ENCODE measurements around the gene CPD. TPM values are rescaled to one million over a fixed set of nuclear protein-coding genes. Genes with fewer than 3 reads are reported as not detected.
A peak's percentile ranks its signal among the peaks of the same experiment; 100 is the strongest.
"Not testable (repeated sequence)": the region's sequence is repeated elsewhere in the genome, so short reads cannot be mapped to it uniquely, and the experiment has no call there.

The CPD gene
- total RNA-seq = 107 TPM

GRCh38 chr17:30378825-30379302 is at the start of gene CPD:
Gene CPD, plus strand, starts transcription at chr17:30378927. Its CDS starts 54 bp downstream, at chr17:30378981.
- peak; percentile 98 for DNase-seq

GRCh38 chr17:30332057-30332542 is 46.6 kb upstream of the CPD start:
- DNase-seq = no peak

GRCh38 chr17:30333503-30334360 is 45.0 kb upstream of the CPD start, which contains the start of gene TMIGD1:
Gene TMIGD1, minus strand, starts transcription at chr17:30334057. Its CDS starts 1,924 bp downstream, at chr17:30332133.
- DNase-seq = no peak

DNA sequence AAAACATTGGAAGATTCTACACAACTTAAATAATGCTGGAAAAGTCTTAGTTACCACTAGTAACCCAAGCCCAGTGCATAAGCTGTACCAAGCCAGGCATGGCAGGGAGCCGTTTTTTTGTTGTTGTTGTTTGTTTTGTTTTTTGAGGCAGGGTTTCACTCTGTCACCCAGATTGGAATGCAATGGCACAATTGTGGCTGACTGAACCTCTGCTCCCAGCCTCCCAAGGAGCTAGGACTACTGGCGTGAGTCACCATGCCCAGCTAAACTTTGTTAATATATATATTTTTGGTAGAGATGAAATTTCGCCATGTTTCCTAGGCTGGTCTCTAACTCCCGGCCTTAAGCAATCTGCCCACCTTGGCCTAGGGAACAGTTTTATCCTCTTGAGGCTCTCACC is 44.3 kb upstream of the CPD start:
- no peak for DNase-seq

DNA sequence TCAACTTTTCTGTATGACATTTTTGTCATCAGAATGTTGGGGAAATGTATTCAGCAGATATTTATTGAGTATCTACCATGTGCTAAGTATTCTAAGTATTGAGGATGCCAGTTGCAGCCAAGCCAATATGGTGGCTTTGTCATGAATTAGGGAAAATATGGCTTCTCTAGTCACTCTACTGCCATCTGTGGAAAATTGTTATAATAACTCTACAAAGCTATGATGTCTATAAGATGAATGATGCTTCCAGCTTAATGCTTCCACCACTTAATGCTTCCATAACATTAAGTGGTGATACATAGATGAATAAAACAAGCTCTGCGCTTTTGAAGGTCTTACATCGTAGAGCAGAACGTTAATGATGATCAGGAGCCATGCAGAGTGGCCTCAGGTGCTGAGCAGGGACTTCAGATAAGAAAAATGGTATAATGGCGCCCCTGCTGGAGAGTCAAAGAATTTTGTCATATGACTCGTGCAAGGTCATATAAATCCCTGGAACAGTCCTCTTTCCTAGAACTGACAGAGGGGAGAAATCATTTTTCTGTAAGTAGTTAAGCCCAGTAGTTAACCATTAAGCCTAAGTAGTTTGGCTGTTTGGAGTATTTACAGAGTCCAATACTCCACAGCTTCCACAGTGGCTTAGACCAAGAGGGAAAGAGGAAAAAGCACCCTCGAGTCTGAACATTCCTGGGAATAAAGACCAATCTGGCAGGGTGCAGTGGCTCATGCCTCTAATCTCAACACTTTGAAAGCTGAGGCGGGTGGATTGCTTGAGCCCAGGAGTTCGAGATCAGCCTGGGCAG is 42.2 kb upstream of the CPD start:
- peak; percentile 22 for DNase-seq

DNA sequence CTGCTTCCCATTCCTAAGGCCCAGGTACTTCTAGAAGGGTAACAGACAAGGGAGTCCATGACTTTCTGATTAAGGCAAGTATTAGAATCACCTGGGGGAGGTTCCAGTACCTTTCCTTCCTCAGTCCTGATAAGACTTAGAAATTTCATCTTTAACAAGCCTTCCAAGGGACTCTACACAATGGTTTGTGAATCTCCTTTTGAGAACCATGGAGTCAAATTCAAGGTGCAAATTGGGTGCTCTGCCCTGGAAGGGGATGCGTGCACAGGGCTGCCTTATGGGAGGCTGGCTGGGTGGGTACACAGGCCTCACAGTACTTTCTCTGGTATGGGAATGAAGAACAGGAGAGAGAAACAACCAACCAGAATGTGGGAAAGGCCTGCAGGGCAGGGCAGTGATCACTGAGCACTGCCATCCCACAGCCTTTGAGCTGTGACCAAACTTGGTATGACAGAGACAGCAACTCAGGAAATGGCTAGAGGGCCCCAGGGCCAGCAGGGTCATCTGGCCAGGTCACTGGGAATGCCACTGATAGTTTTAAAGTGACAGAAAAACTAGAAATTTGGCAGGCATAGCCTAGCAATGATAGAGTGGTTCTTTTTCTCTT is 41.2 kb upstream of the CPD start:
- DNase-seq = no peak

DNA sequence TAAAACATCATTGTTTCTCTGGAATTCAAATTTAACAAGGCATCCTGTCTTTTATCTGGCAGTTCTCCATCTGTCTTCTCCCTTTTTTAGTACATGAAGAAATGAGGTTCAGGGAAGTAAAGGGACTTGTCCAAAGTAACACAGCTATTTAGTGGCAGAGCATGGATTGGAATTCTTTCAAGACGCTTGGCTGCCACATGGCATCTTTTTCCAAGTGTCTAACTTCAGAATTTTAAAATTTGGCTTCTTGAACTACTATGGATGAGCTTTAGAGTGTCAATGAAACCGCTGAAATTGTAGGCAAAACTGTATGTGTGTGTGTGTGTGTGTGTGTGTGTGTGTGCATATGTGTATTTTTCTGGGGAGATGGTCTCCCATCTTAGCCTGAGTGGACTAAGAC is 39.6 kb upstream of the CPD start:
- no peak for DNase-seq

- DNase-seq = peak; percentile 11
Observed at GRCh38 chr17:30340801-30341356, 37.8 kb upstream of the CPD start.

GRCh38 chr17:30341703-30342249 is 37.0 kb upstream of the CPD start:
- no peak for DNase-seq

- DNase-seq = not testable (repeated sequence)
Observed at GRCh38 chr17:30343244-30343643, 35.5 kb upstream of the CPD start.

DNA sequence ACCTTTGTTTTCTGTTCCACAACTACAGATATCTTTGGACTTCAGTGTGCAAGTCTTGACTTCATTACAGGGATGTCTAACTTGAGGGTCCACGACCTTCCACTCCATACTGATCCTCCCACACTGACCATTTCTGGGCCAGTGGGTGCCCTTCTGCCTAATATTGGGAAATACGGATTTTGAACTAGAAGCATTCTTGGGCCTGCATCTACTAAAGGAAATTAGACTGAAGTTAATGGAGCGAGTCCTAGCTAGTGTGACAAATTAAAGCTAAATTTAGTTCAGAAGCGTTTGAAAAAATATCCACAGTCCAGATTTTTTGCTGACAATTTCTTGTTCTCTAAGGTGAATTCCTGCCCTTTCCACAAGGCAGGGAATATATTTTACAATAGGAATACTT is 34.9 kb upstream of the CPD start:
- DNase-seq = no peak

DNA sequence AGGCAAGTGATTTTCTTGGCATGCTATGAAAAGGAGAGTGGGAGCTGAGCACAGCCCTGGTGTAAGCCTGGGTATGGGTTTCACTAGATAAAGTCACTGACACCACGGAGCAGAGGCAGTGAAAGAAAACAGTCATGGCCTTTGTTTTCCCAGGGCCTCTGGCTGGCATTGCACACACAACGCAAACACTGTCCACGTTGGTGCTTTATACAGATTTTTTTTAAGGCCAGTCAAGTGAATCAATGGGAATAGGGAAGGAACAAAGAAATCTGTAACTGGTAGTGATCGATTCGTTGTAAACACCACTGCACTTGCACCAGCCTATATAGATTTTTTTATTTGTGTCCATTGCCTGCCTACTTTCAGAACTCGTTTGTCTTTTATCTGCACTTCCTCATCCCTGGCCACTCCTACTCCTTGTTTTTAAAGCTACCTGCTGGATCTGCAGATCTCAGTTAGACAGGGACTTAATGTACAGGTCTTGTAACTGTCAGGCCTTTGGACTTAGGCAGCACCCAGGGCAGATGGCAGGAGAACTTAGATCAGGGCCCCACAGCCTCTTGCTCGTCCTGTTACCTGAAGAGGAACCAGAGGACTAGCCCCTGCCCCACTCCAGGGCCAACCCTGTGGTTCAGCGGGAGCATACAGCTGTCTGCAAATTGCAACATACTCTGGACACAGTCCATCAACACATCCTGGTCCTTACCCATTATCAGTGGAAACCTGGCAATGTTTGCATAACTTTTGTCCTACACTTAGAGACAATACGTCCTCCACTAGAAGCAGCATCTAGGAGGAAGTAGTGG is 34.2 kb upstream of the CPD start:
- DNase-seq = peak; percentile 7

DNA sequence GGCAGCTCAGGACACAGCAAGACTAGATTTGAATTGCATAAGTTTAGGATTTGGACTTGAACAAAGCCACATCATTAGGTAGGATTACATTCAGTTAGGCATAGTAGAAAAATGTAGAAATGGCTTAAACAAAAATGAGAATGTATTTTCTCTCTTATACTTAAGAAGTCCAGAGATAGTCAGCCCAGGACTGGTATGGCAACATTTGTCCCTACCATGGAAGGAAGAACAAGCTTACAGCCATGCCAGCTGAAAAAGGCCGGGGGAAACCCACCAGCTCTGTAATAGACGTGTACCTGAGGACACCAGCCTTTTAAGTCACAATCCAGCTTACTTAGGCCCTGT is 33.7 kb upstream of the CPD start:
- DNase-seq = no peak

DNA sequence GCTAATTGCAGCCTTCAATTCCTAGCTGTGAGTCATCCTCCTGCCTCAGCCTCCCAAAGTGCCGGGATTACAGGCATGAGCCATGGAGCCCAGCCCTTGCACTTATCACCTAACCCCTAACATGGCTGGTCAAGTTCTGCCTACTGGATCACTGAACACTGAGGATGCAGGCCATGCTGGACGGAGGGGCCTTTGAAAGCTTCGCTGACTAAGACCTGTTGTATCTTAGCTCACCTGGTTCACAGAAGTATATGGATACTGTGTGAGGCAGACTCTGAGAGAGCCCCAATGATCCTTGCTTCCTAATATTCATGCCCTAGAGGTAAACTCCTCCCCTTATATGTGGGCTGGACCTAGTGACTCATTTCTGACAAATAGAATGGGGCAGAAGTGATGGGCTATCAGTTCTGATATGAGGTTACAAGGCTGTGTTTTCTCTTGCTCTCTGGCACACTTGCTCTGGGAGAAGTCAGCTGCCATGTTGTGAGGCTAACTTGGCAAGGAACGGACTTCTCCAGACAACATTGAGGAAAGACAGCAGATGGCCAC is 33.1 kb upstream of the CPD start:
- no peak for DNase-seq

GRCh38 chr17:30346221-30346795 is 32.4 kb upstream of the CPD start:
- no peak for DNase-seq

DNA sequence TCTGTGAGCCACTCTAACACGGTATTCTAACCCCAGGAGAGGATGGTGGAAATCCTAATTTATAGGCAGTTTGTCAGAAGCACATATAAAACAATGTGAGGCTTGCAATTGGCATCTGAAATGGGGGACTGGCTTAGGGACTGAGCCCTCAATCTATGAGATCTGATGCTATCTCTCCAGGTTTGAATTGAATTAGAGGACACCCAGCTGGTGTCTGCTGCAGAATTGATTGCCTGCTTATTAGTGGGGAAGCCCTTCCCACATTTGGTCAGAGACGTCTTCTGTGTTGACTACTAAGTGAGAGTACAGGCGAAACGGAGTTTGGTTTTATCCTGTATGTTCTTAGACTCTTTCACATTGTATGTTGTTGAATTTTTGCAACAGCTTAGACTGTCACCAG is 31.2 kb upstream of the CPD start:
- DNase-seq = no peak

GRCh38 chr17:30349252-30349651 is 29.5 kb upstream of the CPD start:
- DNase-seq = no peak

DNA sequence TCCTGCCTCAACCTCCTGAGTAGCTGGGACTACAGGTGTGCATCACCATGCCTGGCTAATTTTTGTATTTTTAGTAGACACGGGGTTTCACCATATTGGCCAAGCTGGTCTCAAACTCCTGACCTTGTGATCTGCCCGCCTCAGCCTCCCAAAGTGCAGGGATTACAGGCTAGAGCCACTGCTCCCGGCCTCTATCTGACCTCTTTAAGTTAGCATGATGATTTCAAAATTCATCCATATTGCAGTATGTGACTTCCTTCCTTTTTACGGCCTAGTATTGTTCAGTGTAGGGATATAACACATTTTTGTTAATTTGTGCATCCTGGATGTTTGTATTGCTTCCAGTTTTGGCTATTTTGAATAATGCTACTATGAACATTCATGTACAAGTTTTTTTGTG is 27.5 kb upstream of the CPD start:
- DNase-seq = not testable (repeated sequence)

DNA sequence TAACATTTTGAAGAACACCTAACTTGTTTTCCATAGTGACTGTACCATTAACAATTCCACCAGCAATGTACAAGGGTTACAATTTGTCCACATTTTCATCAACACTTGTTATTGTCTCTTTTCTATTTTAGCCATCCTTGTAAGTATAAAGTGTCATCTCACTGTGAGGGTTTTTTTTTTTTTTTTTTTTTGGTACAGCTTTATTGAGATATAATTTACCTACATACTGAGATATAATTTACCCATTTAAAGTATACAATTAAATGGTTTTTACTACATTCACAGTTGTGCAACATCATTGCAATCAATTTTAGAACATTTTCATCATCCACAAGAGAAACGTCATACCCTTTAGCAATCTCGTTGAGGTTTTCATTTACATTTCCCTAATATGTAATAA is 27.0 kb upstream of the CPD start:
- DNase-seq = no peak

- no peak for DNase-seq
Observed at GRCh38 chr17:30352240-30352814, 26.4 kb upstream of the CPD start.
